ENCODE measurements around the gene RFX3.

The RFX3 gene

DNA sequence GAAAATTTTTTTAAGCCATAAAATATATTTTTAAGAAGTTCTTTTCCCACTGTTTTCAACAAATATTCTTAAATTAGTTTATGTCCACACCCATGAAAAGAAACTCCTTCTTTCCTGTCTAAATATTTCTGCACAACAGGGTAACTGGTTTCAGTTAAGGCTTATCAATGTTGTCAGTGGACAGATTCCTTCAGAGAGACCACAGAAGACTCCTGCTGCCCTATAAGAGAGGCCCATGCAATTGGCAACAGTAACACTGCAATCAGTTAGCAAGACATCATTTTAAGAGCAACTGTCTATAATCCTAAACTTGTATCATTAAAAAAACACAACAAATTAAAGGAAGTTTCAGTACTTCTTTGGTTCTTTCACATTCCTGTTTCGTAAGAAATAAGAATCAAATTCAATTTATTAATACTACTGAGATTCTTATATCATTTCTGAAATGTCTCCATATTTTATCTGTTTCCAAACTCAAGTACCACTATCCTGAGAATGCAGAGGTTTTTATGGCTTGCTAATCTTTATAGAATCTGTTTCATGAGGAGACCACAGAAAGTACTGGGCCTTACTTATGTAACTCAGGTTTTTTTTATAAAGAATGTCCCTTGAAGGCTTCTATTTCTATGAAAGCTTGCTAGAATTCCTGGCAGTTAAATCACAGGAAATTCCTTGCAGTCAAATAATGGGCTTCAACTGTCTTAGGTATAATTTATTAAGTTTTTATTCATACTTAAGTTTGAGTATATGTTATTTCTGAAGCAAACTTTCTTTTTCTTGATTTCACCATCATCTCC lies 240.2 kb downstream of the RFX3 start:
- H3K36me3 ChIP-seq (ENCODE audit: insufficient read depth, low read length), result no peaks in the 10 kb centered on the region; the same call in 1 of the 2 replicates
- H2AFZ ChIP-seq (ENCODE audit: low read depth, low read length), result no peak overlapping the region
- H3K27me3 ChIP-seq (ENCODE audit: insufficient read depth, low read length, poor library complexity), result no peaks in the 10 kb centered on the region
- no peaks in the 10 kb centered on the region for H4K20me1 ChIP-seq (ENCODE audit: insufficient read depth, low read length)
- no peak overlapping the region for H3K27ac ChIP-seq (ENCODE audit: low read length)
- ATAC-seq (ENCODE audit: insufficient read depth, low read depth) (no peak), DNase-seq (no peak)
- no peak for TF ChIP-seq EZH2 (IDR thresholded peaks at IDR 0.05; ENCODE audit: borderline replicate concordance, low read depth, low read length, severe bottlenecking)
- TF ChIP-seq, protein P1, sequence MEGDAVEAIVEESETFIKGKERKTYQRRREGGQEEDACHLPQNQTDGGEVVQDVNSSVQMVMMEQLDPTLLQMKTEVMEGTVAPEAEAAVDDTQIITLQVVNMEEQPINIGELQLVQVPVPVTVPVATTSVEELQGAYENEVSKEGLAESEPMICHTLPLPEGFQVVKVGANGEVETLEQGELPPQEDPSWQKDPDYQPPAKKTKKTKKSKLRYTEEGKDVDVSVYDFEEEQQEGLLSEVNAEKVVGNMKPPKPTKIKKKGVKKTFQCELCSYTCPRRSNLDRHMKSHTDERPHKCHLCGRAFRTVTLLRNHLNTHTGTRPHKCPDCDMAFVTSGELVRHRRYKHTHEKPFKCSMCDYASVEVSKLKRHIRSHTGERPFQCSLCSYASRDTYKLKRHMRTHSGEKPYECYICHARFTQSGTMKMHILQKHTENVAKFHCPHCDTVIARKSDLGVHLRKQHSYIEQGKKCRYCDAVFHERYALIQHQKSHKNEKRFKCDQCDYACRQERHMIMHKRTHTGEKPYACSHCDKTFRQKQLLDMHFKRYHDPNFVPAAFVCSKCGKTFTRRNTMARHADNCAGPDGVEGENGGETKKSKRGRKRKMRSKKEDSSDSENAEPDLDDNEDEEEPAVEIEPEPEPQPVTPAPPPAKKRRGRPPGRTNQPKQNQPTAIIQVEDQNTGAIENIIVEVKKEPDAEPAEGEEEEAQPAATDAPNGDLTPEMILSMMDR (IDR thresholded peaks at IDR 0.05; ENCODE audit: borderline replicate concordance, extremely low read depth, low read length, poor library complexity, severe bottlenecking), result no peak
- no peak overlapping the region for H3K9ac ChIP-seq (ENCODE audit: low read depth, low read length)
- H3K79me2 ChIP-seq (ENCODE audit: insufficient read depth, low read length), result no peaks in the 10 kb centered on the region
- H3K4me2 ChIP-seq (ENCODE audit: insufficient read depth, low read length), result no peak overlapping the region
- no peak overlapping the region for H3K4me3 ChIP-seq (ENCODE audit: low read depth in 1 of 2, low read length in 2 of 2)
- H3K4me1 ChIP-seq (ENCODE audit: insufficient read depth, low read length), result no peaks in the 10 kb centered on the region
- no peaks in the 10 kb centered on the region for H3K9me3 ChIP-seq (ENCODE audit: insufficient read depth, low read length, severe bottlenecking)

DNA sequence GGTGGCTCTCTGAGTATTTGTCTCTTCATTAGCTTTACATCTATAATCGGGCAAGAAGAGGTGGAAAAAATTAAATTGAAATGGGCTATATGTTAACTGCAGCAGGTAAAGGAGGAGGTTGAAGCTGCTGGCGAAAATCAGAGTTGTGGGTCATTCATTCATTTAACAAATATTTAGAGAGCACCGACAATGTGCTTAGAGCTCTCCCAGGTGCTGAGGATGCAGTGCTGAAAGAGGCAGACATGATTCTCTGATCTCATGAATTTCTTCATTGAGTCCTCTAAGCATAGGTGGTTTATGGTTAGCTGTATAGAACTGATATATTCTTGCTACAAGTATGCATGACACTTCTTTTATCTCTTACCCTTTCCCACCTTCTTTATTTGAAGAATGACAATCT lies 243.4 kb downstream of the RFX3 start:
- Histone ChIP-seq H3K9me3 (ENCODE audit: insufficient read depth, low read length, severe bottlenecking) (no peaks in the 10 kb centered on the region), H4K20me1 (ENCODE audit: insufficient read depth, low read length) (no peaks in the 10 kb centered on the region), H3K27me3 (ENCODE audit: insufficient read depth, low read length, poor library complexity) (no peaks in the 10 kb centered on the region), H3K4me1 (ENCODE audit: insufficient read depth, low read length) (peaks cover 7% of the 10 kb centered on the region), H3K4me3 (ENCODE audit: low read depth in 1 of 2, low read length in 2 of 2) (no peak overlapping the region), H3K9ac (ENCODE audit: low read depth, low read length) (no peak overlapping the region), H3K27ac (ENCODE audit: low read length) (no peak overlapping the region), H3K79me2 (ENCODE audit: insufficient read depth, low read length) (no peaks in the 10 kb centered on the region), H2AFZ (ENCODE audit: low read depth, low read length) (no peak overlapping the region), H3K36me3 (ENCODE audit: insufficient read depth, low read length) (no peaks in the 10 kb centered on the region; the same call in 1 of the 2 replicates), H3K4me2 (ENCODE audit: insufficient read depth, low read length) (no peak overlapping the region)
- no peak for DNase-seq
- ATAC-seq (ENCODE audit: insufficient read depth, low read depth), result no peak
- TF ChIP-seq, protein P1 (IDR thresholded peaks at IDR 0.05; ENCODE audit: borderline replicate concordance, extremely low read depth, low read length, poor library complexity, severe bottlenecking), result no peak
- no peak for TF ChIP-seq EZH2 (IDR thresholded peaks at IDR 0.05; ENCODE audit: borderline replicate concordance, low read depth, low read length, severe bottlenecking)

DNA sequence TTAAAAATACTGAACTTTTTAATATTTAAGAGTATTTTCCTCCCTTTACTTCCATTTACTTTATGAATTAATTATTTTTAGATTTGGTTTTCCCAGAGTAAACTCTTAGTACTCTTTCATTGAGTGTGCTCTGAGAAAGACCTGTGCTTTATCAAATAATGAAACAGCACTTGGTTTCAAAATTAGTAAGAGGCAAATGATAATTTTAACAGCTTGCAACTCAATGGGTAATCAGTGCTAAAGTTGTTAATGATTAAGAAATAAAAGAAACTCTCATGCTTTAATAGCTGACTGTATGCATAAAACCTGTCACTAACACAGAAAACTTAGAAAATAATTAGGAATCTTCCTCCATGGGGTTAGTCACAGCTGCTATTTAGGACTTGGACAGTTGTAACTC lies 244.4 kb downstream of the RFX3 start:
- Histone ChIP-seq H2AFZ (ENCODE audit: low read depth, low read length) (no peak overlapping the region), H3K27me3 (ENCODE audit: insufficient read depth, low read length, poor library complexity) (no peaks in the 10 kb centered on the region), H3K36me3 (ENCODE audit: insufficient read depth, low read length) (no peaks in the 10 kb centered on the region), H3K27ac (ENCODE audit: low read length) (no peak overlapping the region), H3K9ac (ENCODE audit: low read depth, low read length) (no peak overlapping the region), H3K79me2 (ENCODE audit: insufficient read depth, low read length) (no peaks in the 10 kb centered on the region), H3K4me1 (ENCODE audit: insufficient read depth, low read length) (peaks cover 17% of the 10 kb centered on the region), H3K4me3 (ENCODE audit: low read depth in 1 of 2, low read length in 2 of 2) (no peak overlapping the region), H3K4me2 (ENCODE audit: insufficient read depth, low read length) (no peak overlapping the region), H3K9me3 (ENCODE audit: insufficient read depth, low read length, severe bottlenecking) (no peaks in the 10 kb centered on the region), H4K20me1 (ENCODE audit: insufficient read depth, low read length) (no peaks in the 10 kb centered on the region)
- no peak for TF ChIP-seq EZH2 (IDR thresholded peaks at IDR 0.05; ENCODE audit: borderline replicate concordance, low read depth, low read length, severe bottlenecking)
- TF ChIP-seq, protein P1 (IDR thresholded peaks at IDR 0.05; ENCODE audit: borderline replicate concordance, extremely low read depth, low read length, poor library complexity, severe bottlenecking), result no peak
- DNase-seq (no peak), ATAC-seq (ENCODE audit: insufficient read depth, low read depth) (no peak)
